Spleen (tissue), 7 donors: Measurements from ENCODE around the gene THAP7.

ENCODE experiments used
- CTCF ChIP-seq, 11 experiments: fragments of 200-600 bp in 7 of 11; fragments of 450-650 bp in 4 of 11; sonication (generic) in 4 of 11; IDR thresholded peaks in 8 of 11; conservative IDR thresholded peaks in 3 of 11; 1 replicate in 7 of 11; 2 replicates in 4 of 11; pipeline versions ENCODE4 v1.4.0 to v1.8.0; 2016 to 2021; ENCODE audit warnings: antibody characterized with exemption in 11 of 11, inconsistent platforms in 4 of 11, mild to moderate bottlenecking in 1 of 11
- POLR2A ChIP-seq, 3 donors: fragments of 450-650 bp; IDR thresholded peaks; one replicate each; pipeline ENCODE4 v1.5.1; 2017; ENCODE audit warnings: antibody characterized with exemption in 3 of 3, mild to moderate bottlenecking in 1 of 3
- POLR2AphosphoS5 ChIP-seq, 3 donors: sonication (generic); formaldehyde crosslinking; IDR thresholded peaks; one replicate each; pipeline ENCODE4 v1.5.1; 2017; ENCODE audit warnings: antibody characterized with exemption in 3 of 3
- donor health status: DM: no; HTN: no; CAD: no; lungs with moderate emphysema.
- donor health status: DM: no; HTN: no; CAD: no.
- donor health status: DM: no; HTN: no; CAD: no.

GRCh38 chr22:20999350-21000206 is 2.3 kb downstream of the THAP7 start:
- TF ChIP-seq CTCF (IDR thresholded peaks at IDR 0.05 in 8 of 11, conservative IDR thresholded peaks at IDR 0.05 in 3 of 11) (no peak), POLR2A (IDR thresholded peaks at IDR 0.05) (no peak), POLR2AphosphoS5 (IDR thresholded peaks at IDR 0.05) (peak in 2 of 3 donors; percentile 51 to 69)
